Measurements from ENCODE around the gene BFSP1. TPM values are rescaled to one million over a fixed set of nuclear protein-coding genes. Genes with fewer than 3 reads are reported as not detected.

BFSP1 gene
- total and polyA plus RNA-seq, 2 donors from 2014 or later: 1.3 to 2.1 TPM

GRCh38 chr20:17503301-17504065, 27.7 kb downstream of the BFSP1 start:
- Histone ChIP-seq H3K9ac (ENCODE audit: low read length in 3 of 3) (no peak overlapping the region), H3K27me3 (ENCODE audit: control insufficient read depth, insufficient read depth, low read length) (no peaks in the 10 kb centered on the region), H3K4me3 (ENCODE audit: low read length in 3 of 3) (no peak overlapping the region), H3K9me3 (ENCODE audit: control insufficient read depth in 2 of 3, insufficient read depth in 1 of 3, low read length in 3 of 3) (no peaks in the 10 kb centered on the region), H3K27ac (ENCODE audit: low read depth in 2 of 2, low read length in 2 of 2) (no peak overlapping the region), H3K4me1 (ENCODE audit: control insufficient read depth in 2 of 3, insufficient read depth in 2 of 3, low read depth in 1 of 3, low read length in 3 of 3) (peaks cover 0 to 3% (median 0%) of the 10 kb centered on the region in 3 donors), H3K36me3 (ENCODE audit: control insufficient read depth in 2 of 3, insufficient read depth in 3 of 3, low read length in 3 of 3) (no peaks in the 10 kb centered on the region)
- FAIRE-seq: no peak
- intact Hi-C loops (cut with DNase I): loop anchor here (10.0 kb wide), 1 partner anchor 501 kb away; no protein-coding TSS in a partner anchor
- no peak for DNase-seq
- TF ChIP-seq, protein P1, sequence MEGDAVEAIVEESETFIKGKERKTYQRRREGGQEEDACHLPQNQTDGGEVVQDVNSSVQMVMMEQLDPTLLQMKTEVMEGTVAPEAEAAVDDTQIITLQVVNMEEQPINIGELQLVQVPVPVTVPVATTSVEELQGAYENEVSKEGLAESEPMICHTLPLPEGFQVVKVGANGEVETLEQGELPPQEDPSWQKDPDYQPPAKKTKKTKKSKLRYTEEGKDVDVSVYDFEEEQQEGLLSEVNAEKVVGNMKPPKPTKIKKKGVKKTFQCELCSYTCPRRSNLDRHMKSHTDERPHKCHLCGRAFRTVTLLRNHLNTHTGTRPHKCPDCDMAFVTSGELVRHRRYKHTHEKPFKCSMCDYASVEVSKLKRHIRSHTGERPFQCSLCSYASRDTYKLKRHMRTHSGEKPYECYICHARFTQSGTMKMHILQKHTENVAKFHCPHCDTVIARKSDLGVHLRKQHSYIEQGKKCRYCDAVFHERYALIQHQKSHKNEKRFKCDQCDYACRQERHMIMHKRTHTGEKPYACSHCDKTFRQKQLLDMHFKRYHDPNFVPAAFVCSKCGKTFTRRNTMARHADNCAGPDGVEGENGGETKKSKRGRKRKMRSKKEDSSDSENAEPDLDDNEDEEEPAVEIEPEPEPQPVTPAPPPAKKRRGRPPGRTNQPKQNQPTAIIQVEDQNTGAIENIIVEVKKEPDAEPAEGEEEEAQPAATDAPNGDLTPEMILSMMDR (IDR thresholded peaks at IDR 0.05; ENCODE audit: borderline replicate concordance, extremely low read depth, insufficient read depth): no peak

DNA sequence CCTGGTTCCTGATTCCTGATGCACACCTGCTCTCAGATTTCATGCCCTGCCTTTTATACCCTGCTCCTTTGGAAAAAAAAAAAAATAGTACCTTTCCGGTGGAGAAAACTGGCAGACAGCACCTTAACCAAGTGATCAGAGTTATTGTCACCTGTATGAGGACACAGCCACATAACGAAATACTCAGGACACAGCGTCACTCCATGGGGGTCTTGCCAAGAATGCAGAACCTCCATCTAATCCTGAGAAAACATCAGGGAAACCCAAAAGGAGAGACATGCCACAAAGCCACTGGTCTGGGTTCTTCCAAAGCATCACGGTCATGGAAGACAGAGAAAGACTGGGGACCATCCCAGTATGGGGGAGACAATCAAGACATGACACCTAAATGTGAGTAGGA, 29.1 kb downstream of the BFSP1 start:
- Histone ChIP-seq H3K4me1 (ENCODE audit: control insufficient read depth in 2 of 3, insufficient read depth in 2 of 3, low read depth in 1 of 3, low read length in 3 of 3) (peaks cover 0 to 3% (median 0%) of the 10 kb centered on the region in 3 donors), H3K27ac (ENCODE audit: low read depth in 2 of 2, low read length in 2 of 2) (no peak overlapping the region)
- intact Hi-C loops (cut with DNase I): loop anchor here (10.0 kb wide), 1 partner anchor 503 kb away; no protein-coding TSS in a partner anchor

DNA sequence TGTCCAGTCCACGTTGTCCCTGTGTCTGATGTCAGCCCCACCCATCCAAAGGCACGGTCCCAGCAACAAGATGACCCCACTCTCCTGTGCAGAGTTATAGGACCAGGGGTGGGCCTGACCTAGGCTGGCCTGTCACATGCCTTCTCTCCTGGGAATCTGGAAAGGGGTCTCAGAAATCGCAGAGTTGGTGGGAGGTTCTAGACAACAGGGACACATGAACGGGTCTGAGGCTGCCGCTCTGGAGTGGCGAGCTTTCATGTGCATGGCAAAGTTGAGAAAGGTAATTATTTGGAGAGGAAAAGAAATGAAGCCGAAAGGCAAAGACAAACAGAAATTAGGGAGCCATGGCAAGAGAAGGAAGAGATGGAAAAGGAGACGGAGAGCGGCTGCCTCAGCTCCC, 29.5 kb downstream of the BFSP1 start:
- FAIRE-seq: no peak
- H3K9me3 ChIP-seq (ENCODE audit: control insufficient read depth in 2 of 3, insufficient read depth in 1 of 3, low read length in 3 of 3): no peaks in the 10 kb centered on the region
- H3K36me3 ChIP-seq (ENCODE audit: control insufficient read depth in 2 of 3, insufficient read depth in 3 of 3, low read length in 3 of 3): no peaks in the 10 kb centered on the region
- no peak overlapping the region for H3K4me3 ChIP-seq (ENCODE audit: low read length in 3 of 3)
- no peak overlapping the region for H3K9ac ChIP-seq (ENCODE audit: low read length in 3 of 3)
- H3K27me3 ChIP-seq (ENCODE audit: control insufficient read depth, insufficient read depth, low read length): no peaks in the 10 kb centered on the region
- TF ChIP-seq, protein P1 (IDR thresholded peaks at IDR 0.05; ENCODE audit: borderline replicate concordance, extremely low read depth, insufficient read depth): no peak
- DNase-seq: peak in 1 of 5 donors; percentile 18
- intact Hi-C loops (cut with DNase I): loop anchor here (10.0 kb wide), 1 partner anchor 503 kb away; no protein-coding TSS in a partner anchor
- H3K27ac ChIP-seq (ENCODE audit: low read depth in 2 of 2, low read length in 2 of 2): no peak overlapping the region
- H3K4me1 ChIP-seq (ENCODE audit: control insufficient read depth in 2 of 3, insufficient read depth in 2 of 3, low read depth in 1 of 3, low read length in 3 of 3): peaks cover 0 to 3% (median 0%) of the 10 kb centered on the region in 3 donors

More for the DNA sequence above, 29.1 kb downstream of the BFSP1 start:
- FAIRE-seq (no peak), DNase-seq (no peak)
- Histone ChIP-seq H3K27me3 (ENCODE audit: control insufficient read depth, insufficient read depth, low read length) (no peaks in the 10 kb centered on the region), H3K36me3 (ENCODE audit: control insufficient read depth in 2 of 3, insufficient read depth in 3 of 3, low read length in 3 of 3) (no peaks in the 10 kb centered on the region), H3K4me3 (ENCODE audit: low read length in 3 of 3) (no peak overlapping the region), H3K9ac (ENCODE audit: low read length in 3 of 3) (no peak overlapping the region), H3K9me3 (ENCODE audit: control insufficient read depth in 2 of 3, insufficient read depth in 1 of 3, low read length in 3 of 3) (no peaks in the 10 kb centered on the region)
- TF ChIP-seq, protein P1 (IDR thresholded peaks at IDR 0.05; ENCODE audit: borderline replicate concordance, extremely low read depth, insufficient read depth): no peak

Measured in kidney (tissue), 14 donors.